Measurements from ENCODE around the gene ZNG1E. TPM values are rescaled to one million over a fixed set of nuclear protein-coding genes. Genes with fewer than 3 reads are reported as not detected.

ZNG1E gene
- total RNA-seq, result 32.9 and 44.8 TPM in 2 replicates

GRCh38 chr9:65675589-65676021, at the start of gene ZNG1E:
Gene ZNG1E, plus strand, starts transcription at chr9:65675928. Its CDS starts 49 bp downstream, at chr9:65675977.

GRCh38 chr9:65737096-65737564, 61.4 kb downstream of the ZNG1E start, which contains the start of gene FOXD4L4:
Gene FOXD4L4, plus strand, starts transcription at chr9:65737146. Its CDS starts 0 bp downstream, at chr9:65737146.

Other genes starting within 250 kb of the ZNG1E start
- 0.17 and 0.32 TPM in 2 replicates for gene FOXD4L4, start 61.2 kb downstream of the ZNG1E start, total RNA-seq